Tibial nerve (tissue), 4 donors: ENCODE data around the gene GALNT6. TPM values are rescaled to one million over a fixed set of nuclear protein-coding genes. Genes with fewer than 3 reads are reported as not detected.

Experiments
- DNase-seq, 2 donors: peaks; one replicate each; pipeline ENCODE4 v3.0.0-alpha.2; 2019; ENCODE audit warnings: low spot score in 2 of 2
- H3K27ac ChIP-seq, 4 donors: fragments of 200-600 bp; sonication (generic) in 3 of 4; one replicate each; pipeline ENCODE4 v1.5.1; 2017 to 2019; ENCODE audit warnings: mild to moderate bottlenecking in 1 of 4
- H3K27me3 ChIP-seq, 2 donors: fragments of 200-600 bp; sonication (generic) in 1 of 2; one replicate each; pipeline versions ENCODE4 v1.5.1 to v1.6.0; 2017 to 2019
- H3K36me3 ChIP-seq, 3 donors: fragments of 200-600 bp; sonication (generic); one replicate each; pipeline ENCODE4 v1.5.1; 2018 to 2019
- H3K4me1 ChIP-seq, 4 donors: fragments of 200-600 bp; sonication (generic) in 3 of 4; one replicate each; pipeline ENCODE4 v1.5.1; 2017 to 2019
- H3K4me3 ChIP-seq, 4 donors: fragments of 200-600 bp; sonication (generic) in 3 of 4; one replicate each; pipeline ENCODE4 v1.5.1; 2017 to 2019; ENCODE audit warnings: mild to moderate bottlenecking in 1 of 4, moderate library complexity in 1 of 4
- H3K9me3 ChIP-seq, 4 donors: fragments of 200-600 bp; sonication (generic) in 3 of 4; one replicate each; pipeline ENCODE4 v1.5.1; 2017 to 2019
- EP300 ChIP-seq, 2 donors: sonication (generic); formaldehyde crosslinking; IDR thresholded peaks; one replicate each; pipeline ENCODE4 v1.6.1; 2017; ENCODE audit warnings: antibody characterized with exemption in 2 of 2, mild to moderate bottlenecking in 1 of 2
- POLR2A ChIP-seq, 2 donors: fragments of 450-650 bp; IDR thresholded peaks; one replicate each; pipeline ENCODE4 v1.6.1; 2017; ENCODE audit warnings: antibody characterized with exemption in 2 of 2, mild to moderate bottlenecking in 2 of 2, moderate library complexity in 2 of 2
- WGBS, 2 donors: methylation state at CpG; one replicate each; pipeline ENCODE4 v1.1.5; 2018; 5-methylcytosine and 5-hydroxymethylcytosine counted together
- total RNA-seq, 4 donors: library from RNA; depleted of rRNA; stranded (reverse); fragments of >200 nt; gene quantifications; one replicate each; pipeline ENCODE4 v1.1.0, GENCODE V29; 2016
- TF ChIP-seq, protein P1 (sequence below), 5 experiments: fragments of 200-600 bp in 3 of 5; fragments of 450-650 bp in 2 of 5; sonication (generic) in 3 of 5; IDR thresholded peaks; one replicate each; pipeline ENCODE4 v1.5.1; 2016 to 2019; ENCODE audit warnings: antibody characterized with exemption in 5 of 5, mild to moderate bottlenecking in 3 of 5, moderate library complexity in 2 of 5

The GALNT6 gene
- total RNA-seq, 4 donors from 2014 or later: 1.0 to 6.3 (median 4.3) TPM

GRCh38 chr12:51401900-51402299 is 10.7 kb upstream of the GALNT6 start:
- H3K36me3 ChIP-seq: no peaks in the 10 kb centered on the region
- H3K27me3 ChIP-seq: no peaks in the 10 kb centered on the region
- H3K4me1 ChIP-seq: no peaks in the 10 kb centered on the region
- WGBS, 2 donors: 0% methylated on average over 1 of the region's 1 CpG
- no peak for DNase-seq
- H3K4me3 ChIP-seq: no peak overlapping the region
- no peak overlapping the region for H3K27ac ChIP-seq
- TF ChIP-seq POLR2A (IDR thresholded peaks at IDR 0.05) (no peak), EP300 (IDR thresholded peaks at IDR 0.05) (no peak)
- TF ChIP-seq, protein P1, sequence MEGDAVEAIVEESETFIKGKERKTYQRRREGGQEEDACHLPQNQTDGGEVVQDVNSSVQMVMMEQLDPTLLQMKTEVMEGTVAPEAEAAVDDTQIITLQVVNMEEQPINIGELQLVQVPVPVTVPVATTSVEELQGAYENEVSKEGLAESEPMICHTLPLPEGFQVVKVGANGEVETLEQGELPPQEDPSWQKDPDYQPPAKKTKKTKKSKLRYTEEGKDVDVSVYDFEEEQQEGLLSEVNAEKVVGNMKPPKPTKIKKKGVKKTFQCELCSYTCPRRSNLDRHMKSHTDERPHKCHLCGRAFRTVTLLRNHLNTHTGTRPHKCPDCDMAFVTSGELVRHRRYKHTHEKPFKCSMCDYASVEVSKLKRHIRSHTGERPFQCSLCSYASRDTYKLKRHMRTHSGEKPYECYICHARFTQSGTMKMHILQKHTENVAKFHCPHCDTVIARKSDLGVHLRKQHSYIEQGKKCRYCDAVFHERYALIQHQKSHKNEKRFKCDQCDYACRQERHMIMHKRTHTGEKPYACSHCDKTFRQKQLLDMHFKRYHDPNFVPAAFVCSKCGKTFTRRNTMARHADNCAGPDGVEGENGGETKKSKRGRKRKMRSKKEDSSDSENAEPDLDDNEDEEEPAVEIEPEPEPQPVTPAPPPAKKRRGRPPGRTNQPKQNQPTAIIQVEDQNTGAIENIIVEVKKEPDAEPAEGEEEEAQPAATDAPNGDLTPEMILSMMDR (IDR thresholded peaks at IDR 0.05): no peak
- H3K9me3 ChIP-seq: no peaks in the 10 kb centered on the region

GRCh38 chr12:51401486-51401885 is 10.3 kb upstream of the GALNT6 start:
- Histone ChIP-seq H3K4me1 (no peaks in the 10 kb centered on the region), H3K36me3 (no peaks in the 10 kb centered on the region), H3K27me3 (no peaks in the 10 kb centered on the region), H3K4me3 (no peak overlapping the region), H3K27ac (no peak overlapping the region), H3K9me3 (no peaks in the 10 kb centered on the region)
- 91 to 95% methylated on average over 13 of the region's 13 CpGs for WGBS, 2 donors
- DNase-seq: no peak
- TF ChIP-seq EP300 (IDR thresholded peaks at IDR 0.05) (no peak), POLR2A (IDR thresholded peaks at IDR 0.05) (no peak)
- TF ChIP-seq, protein P1 (IDR thresholded peaks at IDR 0.05): no peak

DNA sequence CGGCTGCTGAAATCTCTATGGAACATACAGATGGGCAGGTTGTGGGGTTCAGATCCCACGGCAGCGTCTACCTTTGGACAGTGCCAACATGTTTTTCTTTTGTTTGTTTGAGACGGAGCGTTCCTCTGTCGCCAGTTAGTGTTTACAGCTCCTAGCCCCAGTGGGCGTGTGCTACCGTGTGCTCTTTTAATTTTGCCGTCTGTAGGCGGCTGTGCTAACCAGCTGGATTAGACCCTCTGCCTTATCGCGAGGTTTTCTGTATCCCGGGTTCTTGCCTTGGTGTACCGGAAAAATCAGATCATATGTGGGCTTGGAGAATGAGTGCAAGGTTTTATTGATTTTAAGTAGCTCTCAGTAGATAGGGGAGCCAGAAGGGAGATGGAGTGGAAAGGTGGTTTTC is 9.8 kb upstream of the GALNT6 start:
- H3K36me3 ChIP-seq: no peaks in the 10 kb centered on the region
- WGBS, 2 donors: 83 to 91% methylated on average over 14 of the region's 14 CpGs
- H3K4me3 ChIP-seq: no peak overlapping the region
- DNase-seq: no peak
- no peaks in the 10 kb centered on the region for H3K27me3 ChIP-seq
- TF ChIP-seq EP300 (IDR thresholded peaks at IDR 0.05) (no peak), POLR2A (IDR thresholded peaks at IDR 0.05) (no peak)
- TF ChIP-seq, protein P1 (IDR thresholded peaks at IDR 0.05): no peak
- H3K27ac ChIP-seq: no peak overlapping the region
- no peaks in the 10 kb centered on the region for H3K9me3 ChIP-seq
- H3K4me1 ChIP-seq: no peaks in the 10 kb centered on the region

DNA sequence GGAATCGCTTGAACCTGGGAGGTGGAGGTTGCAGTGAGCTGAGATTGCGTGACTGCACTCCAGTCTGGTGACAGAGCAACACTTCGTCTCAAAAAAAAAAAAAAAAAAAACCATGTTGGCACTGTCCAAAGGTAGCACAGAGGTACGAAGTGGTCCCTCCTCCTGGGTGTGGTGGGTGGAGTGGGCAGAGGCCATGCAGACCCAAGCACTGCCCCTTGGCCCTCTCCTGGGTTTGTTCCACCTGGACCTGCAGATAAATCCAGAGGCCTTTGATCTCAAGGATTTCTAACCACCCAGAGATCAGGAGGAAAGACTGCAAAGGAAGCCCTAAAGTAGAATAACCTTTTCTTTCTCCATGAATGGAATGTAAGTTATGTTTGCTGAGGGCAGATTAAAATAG is 8.7 kb upstream of the GALNT6 start:
- TF ChIP-seq, protein P1 (IDR thresholded peaks at IDR 0.05): no peak
- TF ChIP-seq EP300 (IDR thresholded peaks at IDR 0.05): no peak
- TF ChIP-seq POLR2A (IDR thresholded peaks at IDR 0.05): no peak
- H3K27me3 ChIP-seq: no peaks in the 10 kb centered on the region
- H3K4me1 ChIP-seq: no peaks in the 10 kb centered on the region
- H3K4me3 ChIP-seq: no peak overlapping the region
- 60 to 73% methylated on average over 4 of the region's 4 CpGs for WGBS, 2 donors
- no peak overlapping the region for H3K27ac ChIP-seq
- no peaks in the 10 kb centered on the region for H3K36me3 ChIP-seq
- no peak for DNase-seq
- H3K9me3 ChIP-seq: no peaks in the 10 kb centered on the region

DNA sequence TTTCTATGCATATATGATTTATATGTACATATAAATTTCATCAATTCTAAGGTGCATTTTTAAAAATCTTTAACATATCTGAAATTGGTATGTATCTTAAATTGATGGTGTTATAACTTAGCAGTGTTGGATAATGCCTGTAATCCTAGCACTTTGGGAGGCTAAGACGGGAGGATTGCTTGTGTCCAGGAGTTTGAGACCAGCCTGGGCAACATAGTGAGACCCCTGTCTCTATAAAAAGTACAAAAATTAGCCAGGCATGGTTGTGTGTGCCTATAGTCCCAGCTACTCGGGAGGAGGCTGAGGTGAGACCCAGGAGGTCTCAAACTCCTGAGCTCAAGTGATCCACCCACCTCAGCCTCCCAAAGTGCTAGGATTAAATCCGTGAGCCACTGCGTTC is 6.5 kb upstream of the GALNT6 start:
- no peak for TF ChIP-seq POLR2A (IDR thresholded peaks at IDR 0.05)
- TF ChIP-seq, protein P1 (IDR thresholded peaks at IDR 0.05): no peak
- TF ChIP-seq EP300 (IDR thresholded peaks at IDR 0.05): no peak

More for the DNA sequence above, 6.5 kb upstream of the GALNT6 start:
- H3K27me3 ChIP-seq: peaks cover 0 to 18% of the 10 kb centered on the region in 2 donors
- no peak for DNase-seq
- 72 to 74% methylated on average over 4 of the region's 4 CpGs for WGBS, 2 donors
- no peaks in the 10 kb centered on the region for H3K4me1 ChIP-seq
- no peaks in the 10 kb centered on the region for H3K36me3 ChIP-seq
- H3K4me3 ChIP-seq: no peak overlapping the region
- H3K9me3 ChIP-seq: no peaks in the 10 kb centered on the region
- H3K27ac ChIP-seq: no peak overlapping the region
